Panc1 (cell line): ENCODE measurements around the gene NRG2. TPM values are rescaled to one million over a fixed set of nuclear protein-coding genes. Genes with fewer than 3 reads are reported as not detected.

Experiments
- ATAC-seq: fragments of 200-7000 bp; cut with Tn5 transposase; 2 replicates; pipeline ENCODE4 v1.9.1; 2020; ENCODE audit warnings: mild to moderate bottlenecking, moderate library complexity
- BruUV-seq: library from RNA; stranded (reverse); fragments of 400-500 nt; replicated peaks from 2 replicates; lab custom pipeline; 2021; lab: Mats Ljungman, UMichigan
- CTCF ChIA-PET: fragments of 300-600 bp; sonication (Branson Sonifier 250); formaldehyde crosslinking; loops from one replicate; lab custom pipeline; 2022; ENCODE audit warnings: antibody characterized with exemption; lab: Charles Lee
- POLR2A ChIA-PET: fragments of 300-600 bp; sonication (Branson Sonifier 250); formaldehyde crosslinking; loops from one replicate; lab custom pipeline; 2022; ENCODE audit warnings: antibody characterized with exemption; lab: Charles Lee
- DNase-seq: peaks from one replicate; pipeline ENCODE4 v3.0.0-alpha.2; 2010; ENCODE audit warnings: low read depth, low spot score
- H3K27ac ChIP-seq: 2 replicates; pipeline ENCODE4 v1.5.1; 2011; ENCODE audit warnings: mild to moderate bottlenecking, low read length, inconsistent platforms
- H3K27me3 ChIP-seq: fragments of 200-500 bp; sonication (Bioruptor generic); 2 replicates; pipeline ENCODE4 v1.6.0; 2014; ENCODE audit warnings: low read length, inconsistent platforms; ENCODE audit not compliant: control insufficient read depth, insufficient read depth
- H3K36me3 ChIP-seq: fragments of 200-500 bp; sonication (Bioruptor generic); 2 replicates; pipeline ENCODE4 v1.5.1; 2014; ENCODE audit warnings: inconsistent platforms, mild to moderate bottlenecking, low read length, moderate library complexity; ENCODE audit not compliant: control insufficient read depth, insufficient read depth
- H3K4me1 ChIP-seq: 2 replicates; pipeline ENCODE4 v1.5.1; 2011; ENCODE audit warnings: inconsistent platforms, mild to moderate bottlenecking, low read length, moderate library complexity; ENCODE audit not compliant: control insufficient read depth, insufficient read depth
- H3K4me3 ChIP-seq, 2 experiments: 2 replicates each; pipeline ENCODE4 v1.5.1; 2011 to 2012; ENCODE audit warnings: low read depth in 2 of 2, low read length in 2 of 2, mild to moderate bottlenecking in 2 of 2, inconsistent platforms in 1 of 2, moderate library complexity in 1 of 2
- H3K9me3 ChIP-seq: fragments of 200-500 bp; sonication (Bioruptor generic); 2 replicates; pipeline ENCODE4 v1.5.1; 2014; ENCODE audit warnings: low read depth, mild to moderate bottlenecking, inconsistent platforms, low read length, moderate library complexity; ENCODE audit not compliant: control insufficient read depth, insufficient read depth
- POLR2AphosphoS5 ChIP-seq: IDR thresholded peaks from 2 replicates; pipeline ENCODE4 v1.6.1; 2012; ENCODE audit warnings: mild to moderate bottlenecking, low read depth, low read length, moderate library complexity
- REST ChIP-seq, 2 experiments: IDR thresholded peaks; 2 replicates each; pipeline ENCODE4 v1.6.1; 2011 to 2012; ENCODE audit warnings: low read depth in 2 of 2, control low read depth in 1 of 2, low read length in 1 of 2, mild to moderate bottlenecking in 1 of 2, moderate library complexity in 1 of 2; ENCODE audit not compliant: insufficient read depth in 1 of 2
- SIN3A ChIP-seq: IDR thresholded peaks from 2 replicates; pipeline ENCODE4 v1.6.1; 2012; ENCODE audit warnings: low read depth, mild to moderate bottlenecking, low read length, moderate library complexity, borderline replicate concordance; ENCODE audit not compliant: insufficient read depth
- TCF7L2 ChIP-seq: IDR thresholded peaks from 2 replicates; pipeline ENCODE4 v1.6.1; 2011; ENCODE audit warnings: mild to moderate bottlenecking, low read depth, low read length, inconsistent platforms
- in situ Hi-C: cut with HindIII; loops from 2 replicates; pipeline ENCODE4 v1.10.0; 2016; ENCODE audit warnings: low sequenced_read_pairs, low pct_unique_long_range_greater_than_20kb
- intact Hi-C: fragments of 100-400 bp; cut with micrococcal nuclease; formaldehyde crosslinking; loops from one replicate; pipeline ENCODE4 v1.10.0; 2022; ENCODE audit not compliant: unreplicated experiment
- total RNA-seq: library from RNA; stranded (reverse); gene quantifications from one replicate; pipeline ENCODE4 v1.2.1, GENCODE V29; 2021; ENCODE audit not compliant: unreplicated experiment
- TF ChIP-seq, protein P1 (sequence below): fragments of 450-650 bp; IDR thresholded peaks from 2 replicates; pipeline ENCODE4 v1.5.1; 2017; ENCODE audit warnings: mild to moderate bottlenecking

Gene NRG2
- total RNA-seq, 1 experiment from 2014 or later: 20.2 TPM

DNA sequence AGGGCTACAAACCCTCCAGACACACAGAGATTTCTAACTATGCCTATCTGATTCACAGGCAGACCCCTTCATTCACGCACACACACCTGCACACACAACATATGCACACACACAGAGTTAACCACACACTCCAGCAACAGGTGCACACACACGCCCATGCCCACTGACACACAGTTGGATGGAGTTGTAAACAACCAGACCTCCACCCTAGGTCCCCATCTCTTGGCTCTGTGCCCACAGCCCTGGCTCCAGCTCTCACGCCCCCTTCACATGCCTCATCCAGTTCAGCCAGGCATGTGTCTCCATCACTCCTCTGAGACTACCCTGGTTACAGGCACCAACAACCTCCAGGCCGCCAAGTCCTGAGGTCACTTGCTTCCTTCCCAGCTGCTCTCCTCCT lies 186.4 kb downstream of the NRG2 start:
- intact Hi-C loops (loop anchor here (5.0 kb wide), 1 partner anchor 111 kb away; no protein-coding TSS in a partner anchor), in situ Hi-C loops (no loop called here)
- Histone ChIP-seq H3K4me1 (no peaks in the 10 kb centered on the region), H3K36me3 (no peaks in the 10 kb centered on the region), H3K4me3 (no peak overlapping the region), H3K27me3 (no peaks in the 10 kb centered on the region), H3K9me3 (no peaks in the 10 kb centered on the region), H3K27ac (no peak overlapping the region)
- CTCF ChIA-PET: no interaction called here
- DNase-seq: no peak
- POLR2A ChIA-PET: no interaction called here
- ATAC-seq: no peak
- TF ChIP-seq, protein P1, sequence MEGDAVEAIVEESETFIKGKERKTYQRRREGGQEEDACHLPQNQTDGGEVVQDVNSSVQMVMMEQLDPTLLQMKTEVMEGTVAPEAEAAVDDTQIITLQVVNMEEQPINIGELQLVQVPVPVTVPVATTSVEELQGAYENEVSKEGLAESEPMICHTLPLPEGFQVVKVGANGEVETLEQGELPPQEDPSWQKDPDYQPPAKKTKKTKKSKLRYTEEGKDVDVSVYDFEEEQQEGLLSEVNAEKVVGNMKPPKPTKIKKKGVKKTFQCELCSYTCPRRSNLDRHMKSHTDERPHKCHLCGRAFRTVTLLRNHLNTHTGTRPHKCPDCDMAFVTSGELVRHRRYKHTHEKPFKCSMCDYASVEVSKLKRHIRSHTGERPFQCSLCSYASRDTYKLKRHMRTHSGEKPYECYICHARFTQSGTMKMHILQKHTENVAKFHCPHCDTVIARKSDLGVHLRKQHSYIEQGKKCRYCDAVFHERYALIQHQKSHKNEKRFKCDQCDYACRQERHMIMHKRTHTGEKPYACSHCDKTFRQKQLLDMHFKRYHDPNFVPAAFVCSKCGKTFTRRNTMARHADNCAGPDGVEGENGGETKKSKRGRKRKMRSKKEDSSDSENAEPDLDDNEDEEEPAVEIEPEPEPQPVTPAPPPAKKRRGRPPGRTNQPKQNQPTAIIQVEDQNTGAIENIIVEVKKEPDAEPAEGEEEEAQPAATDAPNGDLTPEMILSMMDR: no peak
- TF ChIP-seq TCF7L2: no peak
- TF ChIP-seq SIN3A: no peak
- TF ChIP-seq POLR2AphosphoS5: no peak
- no peak for TF ChIP-seq REST (IDR thresholded peaks at IDR 0.05; ENCODE audit: insufficient read depth in 1 of 2, low read depth in 2 of 2, low read length in 1 of 2)
- BruUV-seq: no TSS peak

DNA sequence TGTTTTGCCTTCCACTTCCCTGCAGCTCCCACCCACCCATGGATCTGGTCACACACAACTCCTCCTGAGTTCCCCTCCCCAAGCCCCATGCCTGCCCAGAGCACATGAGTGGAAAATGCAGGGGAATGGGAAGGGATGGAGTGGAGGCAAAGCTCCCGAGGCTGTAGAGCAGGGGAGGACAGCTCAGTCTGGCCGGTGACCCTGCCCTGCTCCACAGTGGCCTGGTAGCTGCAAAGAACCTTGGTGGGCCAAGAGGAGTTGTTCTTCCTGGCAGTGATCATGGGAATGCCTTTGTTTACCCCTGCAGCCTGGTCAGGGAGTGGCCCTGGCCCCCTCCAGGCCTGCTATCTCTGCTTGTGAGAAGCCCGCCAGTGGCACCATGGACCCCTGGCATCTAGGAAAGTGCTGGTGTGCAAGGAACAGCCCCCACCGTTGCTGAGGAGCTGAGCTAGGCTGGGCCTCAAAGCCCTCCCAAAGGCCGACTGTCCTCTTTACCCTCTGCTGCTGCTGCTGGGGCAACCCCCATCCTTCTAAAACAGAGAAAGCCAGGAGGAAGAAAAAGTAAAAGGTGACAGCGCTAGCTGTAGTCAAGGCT lies 187.1 kb downstream of the NRG2 start:
- Histone ChIP-seq H3K4me1 (no peaks in the 10 kb centered on the region), H3K27me3 (no peaks in the 10 kb centered on the region), H3K4me3 (no peak overlapping the region), H3K36me3 (no peaks in the 10 kb centered on the region), H3K9me3 (no peaks in the 10 kb centered on the region), H3K27ac (no peak overlapping the region)
- no TSS peak for BruUV-seq
- in situ Hi-C loops (no loop called here), intact Hi-C loops (loop anchor here (5.0 kb wide), 1 partner anchor 111 kb away; no protein-coding TSS in a partner anchor)
- TF ChIP-seq, protein P1: no peak
- TF ChIP-seq REST (IDR thresholded peaks at IDR 0.05; ENCODE audit: insufficient read depth in 1 of 2, low read depth in 2 of 2, low read length in 1 of 2) (no peak), POLR2AphosphoS5 (no peak), SIN3A (no peak), TCF7L2 (no peak)
- DNase-seq (no peak), ATAC-seq (no peak)
- ChIA-PET CTCF (no interaction called here), POLR2A (no interaction called here)
